HL-60 (cell line): ENCODE results near the gene FAM98B.

Experiments used
- DNase-seq, 2 experiments: peaks; one replicate each; pipeline ENCODE4 v3.0.0-alpha.2; 2010 to 2020; ENCODE audit warnings: low read depth in 1 of 2, low spot score in 1 of 2
- H3K27ac ChIP-seq: fragments of 250-450 bp; sonication (Bioruptor Pico); replicated peaks from 2 replicates; pipeline ENCODE4 v1.5.1; 2020; ENCODE audit warnings: mild to moderate bottlenecking, moderate library complexity
- H3K27me3 ChIP-seq: fragments of 250-450 bp; sonication (Bioruptor Pico); 2 replicates; pipeline ENCODE4 v1.5.1; 2021; ENCODE audit warnings: mild to moderate bottlenecking, moderate library complexity; ENCODE audit not compliant: insufficient read depth, poor library complexity, severe bottlenecking
- H3K4me3 ChIP-seq: replicated peaks from 2 replicates; pipeline ENCODE4 v1.5.1; 2011; ENCODE audit warnings: mild to moderate bottlenecking, control low read depth, low read length; ENCODE audit not compliant: insufficient read depth
- GABPA ChIP-seq: IDR thresholded peaks from 2 replicates; pipeline ENCODE4 v1.6.1; 2012; ENCODE audit warnings: low read depth
- POLR2AphosphoS5 ChIP-seq: IDR thresholded peaks from 2 replicates; pipeline ENCODE4 v1.6.1; 2012; ENCODE audit warnings: low read depth
- REST ChIP-seq: IDR thresholded peaks from 2 replicates; pipeline ENCODE4 v1.6.1; 2012; ENCODE audit warnings: low read depth; ENCODE audit not compliant: insufficient replicate concordance
- SPI1 ChIP-seq: IDR thresholded peaks from 2 replicates; pipeline ENCODE4 v1.6.1; 2012; ENCODE audit warnings: low read depth, mild to moderate bottlenecking, borderline replicate concordance
- TF ChIP-seq, protein P1 (sequence below): IDR thresholded peaks from one replicate; pipeline ENCODE4 v1.5.1; 2011; ENCODE audit warnings: low read length, control low read depth, inconsistent platforms; ENCODE audit not compliant: insufficient read depth

The FAM98B gene

DNA sequence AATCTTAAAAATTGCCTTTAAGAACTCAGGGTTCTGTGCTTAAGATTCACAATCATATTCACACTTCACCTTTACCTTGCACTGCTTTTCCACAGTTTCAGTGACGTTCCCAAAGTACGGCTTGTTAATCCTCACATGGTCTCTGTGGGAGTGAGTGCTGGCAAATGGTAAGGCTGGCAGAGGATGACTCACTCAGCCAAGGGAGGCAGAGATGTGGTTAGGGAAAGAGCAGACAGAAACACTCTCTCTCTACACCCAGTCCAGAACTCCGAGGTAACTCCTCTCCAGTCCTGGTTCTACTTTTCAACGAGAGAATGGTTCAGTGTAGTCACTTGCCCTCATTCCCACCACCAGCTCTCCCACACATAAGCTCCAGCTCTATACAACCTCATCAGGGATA lies 77.6 kb downstream of the FAM98B start:
- no peak overlapping the region for H3K4me3 ChIP-seq
- TF ChIP-seq, protein P1, sequence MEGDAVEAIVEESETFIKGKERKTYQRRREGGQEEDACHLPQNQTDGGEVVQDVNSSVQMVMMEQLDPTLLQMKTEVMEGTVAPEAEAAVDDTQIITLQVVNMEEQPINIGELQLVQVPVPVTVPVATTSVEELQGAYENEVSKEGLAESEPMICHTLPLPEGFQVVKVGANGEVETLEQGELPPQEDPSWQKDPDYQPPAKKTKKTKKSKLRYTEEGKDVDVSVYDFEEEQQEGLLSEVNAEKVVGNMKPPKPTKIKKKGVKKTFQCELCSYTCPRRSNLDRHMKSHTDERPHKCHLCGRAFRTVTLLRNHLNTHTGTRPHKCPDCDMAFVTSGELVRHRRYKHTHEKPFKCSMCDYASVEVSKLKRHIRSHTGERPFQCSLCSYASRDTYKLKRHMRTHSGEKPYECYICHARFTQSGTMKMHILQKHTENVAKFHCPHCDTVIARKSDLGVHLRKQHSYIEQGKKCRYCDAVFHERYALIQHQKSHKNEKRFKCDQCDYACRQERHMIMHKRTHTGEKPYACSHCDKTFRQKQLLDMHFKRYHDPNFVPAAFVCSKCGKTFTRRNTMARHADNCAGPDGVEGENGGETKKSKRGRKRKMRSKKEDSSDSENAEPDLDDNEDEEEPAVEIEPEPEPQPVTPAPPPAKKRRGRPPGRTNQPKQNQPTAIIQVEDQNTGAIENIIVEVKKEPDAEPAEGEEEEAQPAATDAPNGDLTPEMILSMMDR = no peak
- TF ChIP-seq GABPA (no peak), REST (no peak), POLR2AphosphoS5 (no peak), SPI1 (no peak)
- no peak for DNase-seq
- peaks cover 3% of the 10 kb centered on the region for H3K27me3 ChIP-seq
- H3K27ac ChIP-seq = no peak overlapping the region

DNA sequence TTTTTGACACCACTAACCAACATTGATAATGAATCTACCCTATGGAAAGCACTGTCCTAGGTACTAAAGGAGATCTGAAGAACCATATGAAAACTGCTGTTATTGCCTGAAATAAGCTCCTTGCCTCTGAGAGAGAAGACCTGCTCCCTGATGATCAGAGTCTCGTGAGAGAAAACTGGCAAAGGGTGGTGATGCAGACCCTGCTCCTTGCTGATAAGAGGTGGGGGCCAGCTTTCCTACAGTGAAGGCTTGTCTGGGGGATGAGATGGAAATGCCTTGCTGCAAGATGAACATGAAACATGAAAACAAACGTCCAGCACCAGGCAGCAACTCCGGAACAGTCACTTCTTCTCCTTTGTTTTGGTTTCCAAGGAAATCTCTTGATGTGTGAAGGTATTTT lies 78.8 kb downstream of the FAM98B start:
- Histone ChIP-seq H3K27ac (no peak overlapping the region), H3K4me3 (no peak overlapping the region), H3K27me3 (peaks cover 3% of the 10 kb centered on the region)
- DNase-seq = no peak
- TF ChIP-seq GABPA = no peak
- TF ChIP-seq POLR2AphosphoS5 = no peak
- no peak for TF ChIP-seq SPI1
- TF ChIP-seq, protein P1 = no peak
- no peak for TF ChIP-seq REST

GRCh38 chr15:38533416-38533915 lies 79.5 kb downstream of the FAM98B start:
- H3K27ac ChIP-seq = no peak overlapping the region
- TF ChIP-seq REST = no peak
- TF ChIP-seq POLR2AphosphoS5 = no peak
- TF ChIP-seq GABPA = no peak
- TF ChIP-seq, protein P1 = no peak
- TF ChIP-seq SPI1 = no peak
- no peak overlapping the region for H3K4me3 ChIP-seq
- peaks cover 3% of the 10 kb centered on the region for H3K27me3 ChIP-seq
- DNase-seq = no peak
